Astrocyte (in vitro differentiated cells and primary cell): Measurements from ENCODE around the gene S100PBP. TPM values are rescaled to one million over a fixed set of nuclear protein-coding genes. Genes with fewer than 3 reads are reported as not detected.
A peak's percentile ranks its signal among the peaks of the same experiment; 100 is the strongest.

Experiments
- DNase-seq: peaks from one replicate; pipeline ENCODE4 v3.0.0-alpha.2; 2010; ENCODE audit warnings: low read depth
- FAIRE-seq: peaks from 2 replicates; lab custom pipeline; 2011; peaks lifted over from hg19 to GRCh38; lab: Jason Lieb, UNC
- H2AFZ ChIP-seq: 2 replicates; pipeline ENCODE4 v1.6.0; 2012; ENCODE audit warnings: low read depth, low read length, inconsistent platforms
- H3K27ac ChIP-seq: 2 replicates; pipeline ENCODE4 v1.5.1; 2011; ENCODE audit warnings: low read depth, low read length, inconsistent platforms
- H3K27me3 ChIP-seq: 2 replicates; pipeline ENCODE4 v1.6.0; 2011; ENCODE audit warnings: low read length, inconsistent platforms; ENCODE audit not compliant: insufficient read depth
- H3K36me3 ChIP-seq: 2 replicates; pipeline ENCODE4 v1.5.1; 2011; ENCODE audit warnings: low read length, inconsistent platforms; ENCODE audit not compliant: insufficient read depth
- H3K4me1 ChIP-seq: 2 replicates; pipeline ENCODE4 v1.5.1; 2011; ENCODE audit warnings: low read length, inconsistent platforms; ENCODE audit not compliant: insufficient read depth
- H3K4me2 ChIP-seq: 2 replicates; pipeline ENCODE4 v1.6.0; 2012; ENCODE audit warnings: low read length, inconsistent platforms
- H3K4me3 ChIP-seq: 2 replicates; pipeline ENCODE4 v1.5.1; 2011; ENCODE audit warnings: low read depth, mild to moderate bottlenecking, low read length, inconsistent platforms; ENCODE audit not compliant: insufficient read depth
- H3K79me2 ChIP-seq: 2 replicates; pipeline ENCODE4 v1.6.0; 2012; ENCODE audit warnings: mild to moderate bottlenecking, low read length, inconsistent platforms; ENCODE audit not compliant: insufficient read depth
- H3K9ac ChIP-seq: 2 replicates; pipeline ENCODE4 v1.6.0; 2012; ENCODE audit warnings: mild to moderate bottlenecking, low read length, inconsistent platforms
- H3K9me3 ChIP-seq: 2 replicates; pipeline ENCODE4 v1.5.1; 2012; ENCODE audit warnings: low read depth, mild to moderate bottlenecking, low read length, inconsistent platforms; ENCODE audit not compliant: insufficient read depth
- H4K20me1 ChIP-seq: 2 replicates; pipeline ENCODE4 v1.6.0; 2012; ENCODE audit warnings: low read length, inconsistent platforms; ENCODE audit not compliant: insufficient read depth
- H3K27ac Mint-ChIP-seq: one replicate; pipeline ENCODE4 v1.8.0; 2021; ENCODE audit warnings: mild to moderate bottlenecking, mixed read lengths; ENCODE audit not compliant: unreplicated experiment
- H3K27me3 Mint-ChIP-seq: one replicate; pipeline ENCODE4 v1.8.0; 2021; ENCODE audit warnings: low read depth, mixed read lengths; ENCODE audit not compliant: unreplicated experiment
- H3K36me3 Mint-ChIP-seq: one replicate; pipeline ENCODE4 v1.8.0; 2021; ENCODE audit warnings: low read depth, mixed read lengths; ENCODE audit not compliant: unreplicated experiment
- H3K4me1 Mint-ChIP-seq: one replicate; pipeline ENCODE4 v1.8.0; 2021; ENCODE audit warnings: low read depth, mixed read lengths; ENCODE audit not compliant: unreplicated experiment
- H3K4me3 Mint-ChIP-seq: one replicate; pipeline ENCODE4 v1.8.0; 2021; ENCODE audit warnings: mild to moderate bottlenecking, moderate library complexity, mixed read lengths; ENCODE audit not compliant: unreplicated experiment
- H3K9me3 Mint-ChIP-seq: one replicate; pipeline ENCODE4 v1.8.0; 2021; ENCODE audit warnings: mild to moderate bottlenecking, mixed read lengths; ENCODE audit not compliant: unreplicated experiment
- EZH2 ChIP-seq: IDR thresholded peaks from 2 replicates; pipeline ENCODE4 v1.6.1; 2012; ENCODE audit warnings: mild to moderate bottlenecking, low read length, inconsistent platforms; ENCODE audit not compliant: insufficient read depth
- total RNA-seq: library from RNA; stranded (reverse); gene quantifications from 2 replicates; pipeline ENCODE4 v1.2.1, GENCODE V29; 2021
- TF ChIP-seq, protein P1 (sequence below): IDR thresholded peaks from 2 replicates; pipeline ENCODE4 v1.5.1; 2011; ENCODE audit warnings: low read depth, mild to moderate bottlenecking, inconsistent platforms, low read length, moderate library complexity; ENCODE audit not compliant: insufficient read depth

S100PBP gene
- total RNA-seq, 1 donor from 2014 or later = 40.3 TPM

DNA sequence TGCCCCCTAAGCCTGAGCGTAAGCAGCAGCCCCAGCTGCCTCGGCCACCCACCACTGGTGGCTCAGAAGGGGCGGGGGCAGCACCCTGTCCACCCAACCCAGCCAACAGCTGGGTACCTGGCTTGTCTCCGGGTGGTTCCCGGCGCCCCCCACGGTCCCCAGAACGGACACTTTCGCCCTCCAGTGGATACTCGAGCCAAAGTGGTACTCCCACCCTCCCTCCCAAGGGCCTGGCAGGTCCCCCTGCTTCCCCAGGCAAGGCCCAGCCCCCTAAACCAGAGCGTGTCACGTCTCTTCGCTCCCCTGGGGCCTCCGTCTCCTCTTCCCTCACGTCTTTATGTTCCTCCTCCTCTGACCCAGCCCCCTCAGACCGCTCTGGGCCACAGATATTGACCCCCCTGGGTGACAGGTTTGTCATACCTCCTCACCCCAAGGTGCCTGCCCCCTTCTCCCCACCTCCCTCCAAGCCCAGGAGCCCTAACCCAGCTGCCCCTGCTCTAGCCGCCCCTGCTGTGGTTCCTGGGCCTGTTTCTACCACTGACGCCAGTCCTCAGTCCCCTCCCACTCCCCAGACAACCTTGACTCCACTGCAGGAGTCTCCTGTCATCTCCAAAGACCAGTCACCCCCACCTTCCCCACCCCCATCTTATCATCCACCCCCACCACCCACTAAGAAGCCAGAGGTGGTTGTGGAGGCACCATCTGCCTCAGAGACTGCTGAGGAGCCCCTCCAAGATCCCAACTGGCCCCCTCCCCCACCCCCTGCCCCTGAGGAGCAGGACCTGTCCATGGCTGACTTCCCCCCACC is 46.5 kb upstream of the S100PBP start:
- Mint-ChIP-seq H3K27me3 (no peaks in the 10 kb centered on the region), H3K4me3 (no peak overlapping the region), H3K4me1 (peaks cover 56% of the 10 kb centered on the region), H3K27ac (peak overlapping the region; percentile 41), H3K9me3 (no peaks in the 10 kb centered on the region), H3K36me3 (peaks cover 18% of the 10 kb centered on the region)
- Histone ChIP-seq H2AFZ (no peak overlapping the region), H3K9me3 (no peaks in the 10 kb centered on the region), H3K9ac (no peak overlapping the region), H3K27me3 (no peaks in the 10 kb centered on the region), H3K27ac (no peak overlapping the region), H4K20me1 (peaks cover 39% of the 10 kb centered on the region), H3K4me1 (peaks cover 29% of the 10 kb centered on the region), H3K79me2 (peaks cover 14% of the 10 kb centered on the region), H3K4me3 (no peak overlapping the region), H3K36me3 (peaks cover 13% of the 10 kb centered on the region), H3K4me2 (no peak overlapping the region)
- no peak for FAIRE-seq
- no peak for TF ChIP-seq EZH2
- TF ChIP-seq, protein P1, sequence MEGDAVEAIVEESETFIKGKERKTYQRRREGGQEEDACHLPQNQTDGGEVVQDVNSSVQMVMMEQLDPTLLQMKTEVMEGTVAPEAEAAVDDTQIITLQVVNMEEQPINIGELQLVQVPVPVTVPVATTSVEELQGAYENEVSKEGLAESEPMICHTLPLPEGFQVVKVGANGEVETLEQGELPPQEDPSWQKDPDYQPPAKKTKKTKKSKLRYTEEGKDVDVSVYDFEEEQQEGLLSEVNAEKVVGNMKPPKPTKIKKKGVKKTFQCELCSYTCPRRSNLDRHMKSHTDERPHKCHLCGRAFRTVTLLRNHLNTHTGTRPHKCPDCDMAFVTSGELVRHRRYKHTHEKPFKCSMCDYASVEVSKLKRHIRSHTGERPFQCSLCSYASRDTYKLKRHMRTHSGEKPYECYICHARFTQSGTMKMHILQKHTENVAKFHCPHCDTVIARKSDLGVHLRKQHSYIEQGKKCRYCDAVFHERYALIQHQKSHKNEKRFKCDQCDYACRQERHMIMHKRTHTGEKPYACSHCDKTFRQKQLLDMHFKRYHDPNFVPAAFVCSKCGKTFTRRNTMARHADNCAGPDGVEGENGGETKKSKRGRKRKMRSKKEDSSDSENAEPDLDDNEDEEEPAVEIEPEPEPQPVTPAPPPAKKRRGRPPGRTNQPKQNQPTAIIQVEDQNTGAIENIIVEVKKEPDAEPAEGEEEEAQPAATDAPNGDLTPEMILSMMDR = no peak
- no peak for DNase-seq

DNA sequence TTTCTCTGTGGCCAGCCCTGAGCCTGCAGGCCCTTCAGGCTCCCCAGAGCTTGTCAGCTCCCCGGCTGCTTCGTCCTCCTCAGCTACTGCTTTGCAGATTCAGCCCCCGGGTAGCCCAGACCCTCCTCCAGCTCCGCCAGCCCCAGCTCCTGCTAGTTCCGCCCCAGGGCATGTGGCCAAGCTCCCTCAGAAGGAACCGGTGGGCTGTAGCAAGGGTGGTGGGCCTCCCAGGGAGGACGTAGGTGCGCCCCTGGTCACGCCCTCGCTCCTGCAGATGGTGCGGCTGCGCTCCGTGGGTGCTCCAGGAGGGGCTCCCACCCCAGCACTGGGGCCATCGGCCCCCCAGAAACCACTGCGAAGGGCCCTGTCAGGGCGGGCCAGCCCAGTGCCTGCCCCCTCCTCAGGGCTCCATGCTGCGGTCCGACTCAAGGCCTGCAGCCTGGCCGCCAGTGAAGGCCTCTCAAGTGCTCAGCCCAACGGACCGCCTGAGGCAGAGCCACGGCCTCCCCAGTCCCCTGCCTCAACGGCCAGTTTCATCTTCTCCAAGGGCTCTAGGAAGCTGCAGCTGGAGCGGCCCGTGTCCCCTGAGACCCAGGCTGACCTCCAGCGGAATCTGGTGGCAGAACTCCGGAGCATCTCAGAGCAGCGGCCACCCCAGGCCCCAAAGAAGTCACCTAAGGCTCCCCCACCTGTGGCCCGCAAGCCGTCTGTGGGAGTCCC is 45.7 kb upstream of the S100PBP start:
- peaks cover 48% of the 10 kb centered on the region for H3K4me1 Mint-ChIP-seq
- no peak for DNase-seq
- no peak overlapping the region for H3K4me3 Mint-ChIP-seq

More for the DNA sequence above, 45.7 kb upstream of the S100PBP start:
- peaks cover 30% of the 10 kb centered on the region for H3K4me1 ChIP-seq
- H3K9me3 ChIP-seq = no peaks in the 10 kb centered on the region
- H3K4me2 ChIP-seq = no peak overlapping the region
- no peak overlapping the region for H3K27ac ChIP-seq
- H3K4me3 ChIP-seq = no peak overlapping the region
- H2AFZ ChIP-seq = no peak overlapping the region
- H3K9ac ChIP-seq = no peak overlapping the region
- Mint-ChIP-seq H3K36me3 (peaks cover 19% of the 10 kb centered on the region), H3K27ac (no peak overlapping the region), H3K9me3 (no peaks in the 10 kb centered on the region), H3K27me3 (no peaks in the 10 kb centered on the region)
- H3K79me2 ChIP-seq = peaks cover 7% of the 10 kb centered on the region
- H3K36me3 ChIP-seq = peaks cover 13% of the 10 kb centered on the region
- no peak for FAIRE-seq
- TF ChIP-seq EZH2 = no peak
- TF ChIP-seq, protein P1 = no peak
- no peaks in the 10 kb centered on the region for H3K27me3 ChIP-seq
- peaks cover 34% of the 10 kb centered on the region for H4K20me1 ChIP-seq
